Choroid plexus epithelial cell (primary cell): Measurements from ENCODE around the gene NUP43.
"Not testable (repeated sequence)": the region's sequence is repeated elsewhere in the genome, so short reads cannot be mapped to it uniquely, and the experiment has no call there.

Experiments used
- DNase-seq: peaks from one replicate; pipeline ENCODE4 v3.0.0-alpha.2; 2010; ENCODE audit warnings: low read depth
- H3K4me3 ChIP-seq: 2 replicates; pipeline ENCODE4 v1.5.1; 2011; ENCODE audit warnings: low read depth, mild to moderate bottlenecking, control low read depth, low read length, moderate library complexity
- TF ChIP-seq, protein P1 (sequence below): conservative IDR thresholded peaks from 2 replicates; pipeline ENCODE4 v1.5.1; 2011; ENCODE audit warnings: low read depth, mild to moderate bottlenecking, control low read depth, inconsistent platforms, low read length, moderate library complexity

Gene NUP43

DNA sequence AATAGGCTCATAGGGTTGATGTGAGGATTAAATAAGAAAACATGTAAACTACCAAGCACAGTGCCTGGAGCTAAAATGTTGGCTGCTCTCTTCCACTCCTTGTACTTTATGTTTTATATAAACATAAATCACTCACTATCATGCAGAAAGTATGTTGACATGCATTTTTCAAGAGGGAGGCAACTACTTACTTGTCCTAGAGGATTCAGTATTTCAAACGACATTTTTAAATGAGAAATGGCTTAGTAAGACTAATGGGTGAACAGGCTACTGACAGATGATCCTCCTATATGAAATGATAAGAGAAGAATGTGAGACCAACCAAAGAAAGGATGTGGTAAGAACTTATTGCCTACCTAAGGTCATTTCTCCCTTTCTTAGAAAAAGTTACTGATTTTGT, 49.4 kb downstream of the NUP43 start:
- TF ChIP-seq, protein P1, sequence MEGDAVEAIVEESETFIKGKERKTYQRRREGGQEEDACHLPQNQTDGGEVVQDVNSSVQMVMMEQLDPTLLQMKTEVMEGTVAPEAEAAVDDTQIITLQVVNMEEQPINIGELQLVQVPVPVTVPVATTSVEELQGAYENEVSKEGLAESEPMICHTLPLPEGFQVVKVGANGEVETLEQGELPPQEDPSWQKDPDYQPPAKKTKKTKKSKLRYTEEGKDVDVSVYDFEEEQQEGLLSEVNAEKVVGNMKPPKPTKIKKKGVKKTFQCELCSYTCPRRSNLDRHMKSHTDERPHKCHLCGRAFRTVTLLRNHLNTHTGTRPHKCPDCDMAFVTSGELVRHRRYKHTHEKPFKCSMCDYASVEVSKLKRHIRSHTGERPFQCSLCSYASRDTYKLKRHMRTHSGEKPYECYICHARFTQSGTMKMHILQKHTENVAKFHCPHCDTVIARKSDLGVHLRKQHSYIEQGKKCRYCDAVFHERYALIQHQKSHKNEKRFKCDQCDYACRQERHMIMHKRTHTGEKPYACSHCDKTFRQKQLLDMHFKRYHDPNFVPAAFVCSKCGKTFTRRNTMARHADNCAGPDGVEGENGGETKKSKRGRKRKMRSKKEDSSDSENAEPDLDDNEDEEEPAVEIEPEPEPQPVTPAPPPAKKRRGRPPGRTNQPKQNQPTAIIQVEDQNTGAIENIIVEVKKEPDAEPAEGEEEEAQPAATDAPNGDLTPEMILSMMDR = no peak
- peak; percentile 46 for DNase-seq
- H3K4me3 ChIP-seq = no peak overlapping the region

DNA sequence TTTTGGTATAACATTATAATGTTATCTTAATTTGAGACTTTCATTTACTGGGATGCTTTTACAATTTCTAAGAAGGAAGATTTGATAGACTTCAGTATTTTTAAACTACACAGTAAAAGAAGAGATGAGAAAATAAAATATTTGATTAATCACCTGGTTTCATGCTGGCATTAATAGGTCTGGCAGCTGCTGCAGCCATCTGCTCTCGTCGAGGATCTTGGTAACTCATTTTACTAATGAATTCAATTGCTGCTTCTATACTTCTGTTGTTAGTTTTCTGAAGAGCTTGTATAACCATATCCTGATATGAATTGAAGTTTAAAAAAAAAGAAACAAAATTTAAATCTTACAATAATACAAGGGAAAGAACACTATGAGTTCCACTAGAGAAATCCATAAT, 51.4 kb downstream of the NUP43 start:
- TF ChIP-seq, protein P1 = no peak
- DNase-seq = no peak
- H3K4me3 ChIP-seq = no peak overlapping the region

DNA sequence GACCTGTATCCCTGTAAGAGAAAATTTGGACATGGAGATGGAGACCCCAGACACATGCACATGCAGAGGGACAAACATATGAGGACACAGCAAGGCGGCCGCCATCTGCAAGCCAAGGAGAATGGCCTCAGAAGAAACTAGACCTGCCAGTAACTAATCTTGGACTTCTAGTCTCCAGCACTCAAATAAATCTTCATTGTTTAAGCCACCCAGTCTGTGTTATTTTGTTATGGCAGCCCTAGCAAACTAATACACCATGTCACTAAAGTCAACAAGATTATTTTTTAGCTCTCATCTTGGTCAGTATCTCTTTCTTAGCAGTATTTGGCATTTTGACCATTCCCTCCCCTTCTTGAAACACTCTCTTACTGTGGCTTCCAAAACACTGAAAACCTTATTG, 55.1 kb downstream of the NUP43 start:
- TF ChIP-seq, protein P1 = no peak
- H3K4me3 ChIP-seq = no peak overlapping the region
- no peak for DNase-seq

DNA sequence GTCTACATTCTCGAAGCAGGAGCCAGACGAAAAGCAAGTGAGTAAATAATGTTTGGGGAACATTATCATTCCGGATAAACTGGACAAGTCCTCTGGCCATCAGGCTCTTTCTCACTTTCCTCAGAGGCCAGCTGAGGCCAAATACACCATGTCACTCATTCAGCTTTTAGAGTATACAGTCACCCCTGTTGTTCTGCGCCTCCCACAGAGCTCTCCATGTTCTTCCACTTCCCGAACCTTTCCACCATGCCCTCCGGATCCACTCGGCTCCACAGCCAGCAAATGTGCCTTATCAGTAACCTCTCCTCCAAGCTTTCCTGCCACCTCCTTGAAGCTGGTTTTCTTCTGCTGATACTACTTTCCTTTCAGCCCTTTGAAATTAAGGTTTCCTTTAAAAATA, 60.1 kb downstream of the NUP43 start:
- TF ChIP-seq, protein P1 = no peak
- no peak overlapping the region for H3K4me3 ChIP-seq
- no peak for DNase-seq

DNA sequence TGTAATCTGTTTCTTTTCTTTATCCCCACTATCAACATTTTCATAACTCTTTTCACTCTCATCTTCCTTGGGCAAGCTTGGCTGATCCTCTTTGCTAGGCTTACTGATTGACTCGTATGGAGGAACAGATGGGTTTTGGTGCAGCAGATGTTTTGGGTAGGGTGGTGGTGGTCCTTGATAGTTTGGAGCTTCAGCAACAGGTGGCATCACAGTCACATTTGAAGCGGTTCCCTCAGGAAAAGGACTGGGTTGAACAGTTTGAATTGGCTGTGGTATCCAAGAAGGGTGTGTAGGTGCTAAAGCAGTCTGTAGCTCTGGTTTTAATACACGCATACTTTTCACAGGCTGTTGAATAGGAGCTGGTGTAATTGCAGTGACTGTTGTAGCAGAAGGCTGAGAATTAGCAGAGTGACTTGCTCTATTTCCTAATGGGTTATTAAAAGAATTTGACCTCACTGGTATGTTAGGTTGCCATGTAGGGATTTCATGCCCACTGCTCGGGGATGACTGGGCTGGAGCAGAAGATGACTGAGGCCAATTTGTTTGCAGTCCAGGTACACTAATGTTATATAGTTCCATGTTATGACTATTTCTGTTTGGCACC, 63.0 kb downstream of the NUP43 start:
- DNase-seq = peak; percentile 34
- H3K4me3 ChIP-seq = no peak overlapping the region
- TF ChIP-seq, protein P1 = no peak

DNA sequence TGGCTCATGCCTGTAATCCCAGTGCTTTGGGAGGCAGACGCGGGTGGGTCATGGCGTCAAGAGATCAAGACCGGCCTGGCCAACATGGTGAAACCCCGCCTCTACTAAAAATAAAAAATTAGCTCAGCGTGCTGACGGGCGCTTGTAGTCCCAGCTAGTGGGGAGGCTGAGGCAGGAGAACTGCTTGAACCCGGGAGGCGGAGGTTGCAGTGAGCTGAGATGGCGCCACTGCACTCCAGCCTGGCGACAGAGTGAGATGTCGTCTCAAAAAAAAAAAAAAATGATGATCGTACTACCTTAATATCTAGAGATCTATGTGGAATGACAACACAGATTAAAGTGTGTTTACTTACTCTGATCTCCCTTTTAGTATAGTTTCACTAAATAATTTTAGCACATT, 64.5 kb downstream of the NUP43 start:
- not testable (repeated sequence) for DNase-seq, H3K4me3 ChIP-seq

DNA sequence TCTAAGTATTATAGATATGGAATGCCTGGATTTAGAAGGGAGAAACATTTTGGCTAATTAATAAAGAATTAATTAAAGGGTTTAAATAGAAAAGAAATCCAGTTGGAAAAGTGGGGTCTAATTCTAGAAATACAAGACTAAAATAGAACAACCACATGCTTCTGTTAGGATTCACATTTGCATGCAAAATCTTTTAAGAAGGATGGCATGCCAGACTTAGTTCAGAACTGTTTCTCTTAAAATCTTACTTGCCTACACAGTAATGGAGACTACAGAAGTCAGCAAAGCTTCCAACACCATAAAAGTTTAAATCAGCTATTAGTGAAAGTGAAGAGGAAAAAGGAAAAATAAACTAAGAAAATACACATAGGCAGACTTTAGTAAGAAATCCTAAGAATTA, 65.1 kb downstream of the NUP43 start:
- no peak for DNase-seq
- TF ChIP-seq, protein P1 = no peak
- no peak overlapping the region for H3K4me3 ChIP-seq
